Right ventricle myocardium superior (tissue), 1 donor: ENCODE results near the gene SEPHS1. TPM values are rescaled to one million over a fixed set of nuclear protein-coding genes. Genes with fewer than 3 reads are reported as not detected.
"Not testable (repeated sequence)": the region's sequence is repeated elsewhere in the genome, so short reads cannot be mapped to it uniquely, and the experiment has no call there.

Experiments used
- ATAC-seq: fragments of 200-7000 bp; cut with Tn5 transposase; one replicate; pipeline ENCODE4 v1.9.1; 2020; ENCODE audit warnings: mild to moderate bottlenecking; ENCODE audit not compliant: poor library complexity
- DNase-seq: peaks from one replicate; pipeline ENCODE4 v3.0.0-alpha.2; 2020
- intact Hi-C: fragments of 100-400 bp; cut with DNase I; formaldehyde crosslinking; loops from one replicate; pipeline ENCODE4 v1.11.2; 2022
- long read RNA-seq: library from polyadenylated mRNA; unstranded; transcript quantifications from one replicate; pipeline ENCODE4 v2.0.0, GENCODE V29; 2021
- total RNA-seq: library from RNA; stranded (reverse); fragmentation: NEBNext Ultra II Directional; extraction: Animal tissue kit (Norgen Biotek cat#: 25700); gene quantifications from one replicate; pipeline ENCODE4 v1.2.1, GENCODE V29; 2021
- donor health status: DM: no; HTN: yes; CAD: no; lungs with severe emphysema.

The SEPHS1 gene, protein sequence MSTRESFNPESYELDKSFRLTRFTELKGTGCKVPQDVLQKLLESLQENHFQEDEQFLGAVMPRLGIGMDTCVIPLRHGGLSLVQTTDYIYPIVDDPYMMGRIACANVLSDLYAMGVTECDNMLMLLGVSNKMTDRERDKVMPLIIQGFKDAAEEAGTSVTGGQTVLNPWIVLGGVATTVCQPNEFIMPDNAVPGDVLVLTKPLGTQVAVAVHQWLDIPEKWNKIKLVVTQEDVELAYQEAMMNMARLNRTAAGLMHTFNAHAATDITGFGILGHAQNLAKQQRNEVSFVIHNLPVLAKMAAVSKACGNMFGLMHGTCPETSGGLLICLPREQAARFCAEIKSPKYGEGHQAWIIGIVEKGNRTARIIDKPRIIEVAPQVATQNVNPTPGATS
- total RNA-seq: 27.8 TPM
- long read RNA-seq, transcript SEPHS1-201 (9 exons, 3,273 nt): major isoform, 30 of 121 reads
- long read RNA-seq, partial matches to known transcripts: 5 of 121 reads
- long read RNA-seq, other reads (novel, unspliced or antisense): 85 of 121 reads

DNA sequence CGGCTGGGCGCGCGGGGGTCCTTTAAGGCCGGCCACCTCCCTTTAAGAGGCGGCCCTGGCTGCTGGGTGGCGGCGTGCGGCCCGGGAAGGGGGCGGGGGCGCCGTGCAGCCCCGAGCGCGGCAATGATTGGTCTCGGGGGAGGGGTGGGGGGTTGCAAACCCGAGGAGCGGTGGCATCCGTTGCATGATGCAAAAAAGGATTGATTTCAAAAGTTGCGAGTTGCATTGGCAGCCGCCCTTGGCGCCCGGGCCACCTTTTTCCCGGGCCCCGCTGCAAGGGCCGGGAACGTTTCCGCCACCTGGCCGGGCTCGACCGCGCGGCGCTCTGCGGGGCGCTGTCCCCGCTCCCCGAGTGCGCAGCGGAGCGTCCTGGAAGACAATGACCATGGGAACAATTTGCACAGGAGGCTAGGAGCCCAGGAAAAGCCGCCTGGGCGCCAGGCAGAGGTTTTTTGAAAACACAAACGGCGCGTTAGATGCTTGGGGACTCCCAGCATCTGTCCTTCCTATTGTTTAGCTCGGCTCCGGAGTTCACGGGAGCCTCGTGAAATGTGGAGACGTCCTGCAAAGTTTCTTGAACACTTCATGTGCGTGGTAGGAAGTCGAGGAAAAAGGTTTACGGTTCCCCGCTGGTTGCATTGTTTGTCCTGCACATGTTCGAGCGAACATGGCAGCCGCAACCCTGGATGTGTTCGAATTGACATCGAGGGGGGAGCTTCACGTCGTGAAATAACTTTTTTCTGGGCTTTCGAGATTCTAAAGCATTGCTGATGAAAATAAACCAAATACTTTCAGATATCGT, at the start of gene SEPHS1:
TSS of gene SEPHS1 (minus strand) at position 78 of the 802 bp plus-strand sequence. CDS start 3,343 bp downstream, outside the sequence.
- DNase-seq (peak; percentile 82), ATAC-seq (peak; percentile 78)
- intact Hi-C loops: loop anchor here (5.0 kb wide), 1 partner anchor 46 kb away; the partner anchor contains the start of gene PHYH

DNA sequence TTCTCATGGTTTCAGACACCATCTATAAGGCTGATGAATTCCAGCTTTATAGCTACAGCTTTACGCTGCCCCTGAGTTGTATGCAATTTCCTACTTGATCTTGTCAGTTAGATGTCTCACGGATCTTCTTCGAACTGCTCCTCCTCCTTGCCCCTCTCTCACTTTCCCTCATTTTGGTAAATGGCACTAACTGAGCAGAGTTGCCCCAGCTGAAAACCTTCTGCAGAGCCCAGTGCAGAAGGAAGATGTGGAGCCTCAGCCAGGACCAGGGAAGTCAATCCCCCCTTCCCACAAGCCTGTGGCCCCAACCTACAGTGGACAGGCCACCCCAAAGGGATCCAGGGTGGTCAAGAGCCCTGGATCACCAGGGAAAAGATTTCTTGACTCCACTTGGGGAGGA, 49.0 kb upstream of the SEPHS1 start:
- DNase-seq (no peak), ATAC-seq (no peak)
- intact Hi-C loops: no loop called here

- ATAC-seq (no peak), DNase-seq (no peak)
- intact Hi-C loops: no loop called here
These were observed 48.3 kb upstream of the SEPHS1 start for GRCh38 chr10:13396369-13396768.

- intact Hi-C loops: no loop called here
- ATAC-seq: no peak
- no peak for DNase-seq
These were observed 47.4 kb upstream of the SEPHS1 start for GRCh38 chr10:13395540-13395939.

GRCh38 chr10:13393640-13394039, 45.5 kb upstream of the SEPHS1 start:
- intact Hi-C loops: no loop called here
- DNase-seq (no peak), ATAC-seq (no peak)

DNA sequence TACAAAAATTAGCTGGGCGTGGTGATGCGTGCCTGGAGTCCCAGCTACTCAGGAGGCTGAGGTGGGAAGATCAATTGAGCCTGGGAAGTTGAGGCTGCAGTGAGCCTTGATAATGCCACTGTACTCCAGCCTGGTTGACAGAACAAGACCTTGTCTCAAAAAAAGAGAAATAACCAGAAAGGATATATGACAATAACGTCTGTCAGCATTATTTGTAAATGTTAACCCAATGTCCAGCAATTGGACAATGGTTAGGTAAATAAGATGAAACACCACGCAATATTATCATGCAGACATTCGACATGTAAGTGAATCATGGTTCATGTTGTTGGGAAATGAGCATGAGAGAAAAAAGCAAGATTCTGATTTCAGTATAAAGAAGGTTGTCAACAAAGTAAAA, 44.6 kb upstream of the SEPHS1 start:
- ATAC-seq (no peak), DNase-seq (no peak)
- intact Hi-C loops: no loop called here

DNA sequence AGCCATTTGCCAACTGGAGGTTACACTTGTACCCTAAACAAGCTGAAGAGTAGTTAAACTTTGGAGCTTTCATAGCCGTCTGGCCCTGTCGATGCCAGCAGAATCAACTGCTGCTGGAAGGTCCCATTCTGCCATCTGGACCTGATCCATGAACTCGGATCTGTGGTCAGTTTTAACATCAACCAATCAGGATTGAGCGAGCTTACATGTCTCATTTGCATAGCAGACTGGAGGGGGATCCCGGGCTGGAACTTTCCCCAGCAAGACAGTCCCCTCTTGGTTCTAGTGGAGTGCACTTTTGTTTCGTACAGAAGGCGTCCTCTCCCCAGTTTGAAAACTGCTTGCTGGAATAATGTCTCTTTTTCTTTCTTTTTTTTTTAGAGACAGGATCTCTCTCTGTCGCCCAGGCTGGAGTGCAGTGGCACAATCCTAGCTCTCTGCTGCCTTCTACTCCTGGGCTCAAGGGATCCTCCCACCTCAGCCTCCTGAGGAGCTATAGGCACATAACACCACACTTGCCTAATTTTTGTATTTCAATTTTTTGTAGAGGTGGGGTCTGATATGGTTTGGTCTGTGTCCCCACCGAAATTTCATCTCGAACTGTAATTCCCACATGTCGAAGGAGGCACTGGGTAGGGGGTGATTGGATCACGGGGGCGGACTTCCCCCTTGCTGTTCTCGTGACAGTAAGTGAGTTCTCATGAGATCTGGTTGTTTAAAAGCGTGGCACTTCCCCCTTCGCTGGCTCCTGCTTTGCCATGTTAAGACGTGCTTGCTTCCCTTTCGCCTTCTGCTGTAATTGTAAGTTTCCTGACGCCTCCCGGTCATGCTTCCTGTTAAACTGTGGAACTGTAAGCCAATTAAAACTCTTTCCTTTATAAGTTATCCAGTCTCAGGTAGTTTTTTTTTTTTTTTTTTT, 42.8 kb upstream of the SEPHS1 start:
- no peak for ATAC-seq
- intact Hi-C loops: no loop called here
- no peak for DNase-seq

- no peak for DNase-seq
- intact Hi-C loops: no loop called here
These were observed 40.6 kb upstream of the SEPHS1 start for GRCh38 chr10:13388478-13389230.

DNA sequence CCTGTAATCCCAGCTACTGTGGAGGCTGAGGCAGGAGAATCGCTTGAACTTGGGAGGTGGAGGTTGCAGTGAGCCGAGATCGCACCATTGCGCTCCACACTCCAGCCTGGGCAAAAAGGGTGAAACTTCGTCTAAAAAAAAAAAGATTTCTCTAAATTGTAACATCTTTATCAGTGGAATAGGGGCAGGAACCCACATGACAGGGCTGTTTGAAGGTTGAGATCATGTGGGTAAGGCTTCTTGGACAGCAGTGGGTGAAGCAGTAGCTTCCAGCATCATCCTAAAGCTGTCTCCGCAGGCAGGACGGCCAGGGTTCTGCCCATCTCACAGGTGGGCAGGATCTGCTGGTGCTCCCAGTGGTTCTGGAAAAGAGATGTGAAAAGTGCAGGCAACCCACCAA, 37.9 kb upstream of the SEPHS1 start:
- intact Hi-C loops: no loop called here
- ATAC-seq: no peak
- no peak for DNase-seq

More at GRCh38 chr10:13388478-13389230, 40.6 kb upstream of the SEPHS1 start:
- ATAC-seq: no peak

- DNase-seq (no peak), ATAC-seq (no peak)
- intact Hi-C loops: no loop called here
These were observed 35.3 kb upstream of the SEPHS1 start for GRCh38 chr10:13383399-13383761.

GRCh38 chr10:13382703-13383398, 34.8 kb upstream of the SEPHS1 start:
- ATAC-seq (no peak), DNase-seq (no peak)
- intact Hi-C loops: no loop called here

GRCh38 chr10:13379061-13379460, 31.0 kb upstream of the SEPHS1 start:
- intact Hi-C loops, DNase-seq, ATAC-seq: not testable (repeated sequence)

- DNase-seq (no peak), ATAC-seq (no peak)
- intact Hi-C loops: no loop called here
These were observed 28.7 kb upstream of the SEPHS1 start for GRCh38 chr10:13376746-13377145.

DNA sequence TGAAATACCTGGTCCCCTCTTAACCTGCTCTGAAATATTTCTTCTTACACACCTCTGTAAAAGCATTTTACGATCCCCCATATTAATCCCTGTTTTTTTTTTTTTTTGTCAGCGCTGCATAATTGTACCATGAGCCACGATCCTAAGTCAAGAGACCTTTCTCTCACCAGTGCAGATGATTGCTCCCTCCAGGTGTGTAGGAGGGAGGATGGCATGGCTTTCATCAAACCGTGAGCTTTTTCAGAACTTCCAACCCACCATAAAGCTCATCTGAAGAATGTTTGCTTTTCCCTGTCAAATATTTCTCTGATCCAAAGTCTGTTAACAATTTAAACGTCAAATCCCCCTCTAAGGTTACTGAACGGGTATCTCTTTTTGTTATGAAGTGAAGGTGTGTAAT, 28.2 kb upstream of the SEPHS1 start:
- DNase-seq (no peak), ATAC-seq (no peak)
- intact Hi-C loops: no loop called here

DNA sequence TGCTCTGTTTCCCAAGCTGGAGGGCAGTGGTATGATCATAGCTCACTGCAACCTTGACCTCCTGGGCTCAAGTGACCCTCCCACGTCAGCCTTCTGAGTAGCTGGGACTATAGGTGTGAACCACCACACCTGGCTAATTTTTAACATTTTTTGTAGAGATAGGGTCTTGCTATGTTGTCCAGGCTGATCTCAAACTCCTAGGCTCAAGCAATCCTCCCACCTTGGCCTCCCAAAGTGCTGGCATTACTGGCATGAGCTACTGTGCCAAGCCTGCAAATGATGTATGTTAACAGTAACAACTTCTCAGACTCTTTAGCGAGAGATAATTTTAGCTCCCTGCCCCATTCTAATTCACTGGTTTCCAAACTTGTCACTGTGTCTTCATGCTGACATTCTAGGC, 27.7 kb upstream of the SEPHS1 start:
- ATAC-seq (no peak), DNase-seq (no peak)
- intact Hi-C loops: no loop called here

DNA sequence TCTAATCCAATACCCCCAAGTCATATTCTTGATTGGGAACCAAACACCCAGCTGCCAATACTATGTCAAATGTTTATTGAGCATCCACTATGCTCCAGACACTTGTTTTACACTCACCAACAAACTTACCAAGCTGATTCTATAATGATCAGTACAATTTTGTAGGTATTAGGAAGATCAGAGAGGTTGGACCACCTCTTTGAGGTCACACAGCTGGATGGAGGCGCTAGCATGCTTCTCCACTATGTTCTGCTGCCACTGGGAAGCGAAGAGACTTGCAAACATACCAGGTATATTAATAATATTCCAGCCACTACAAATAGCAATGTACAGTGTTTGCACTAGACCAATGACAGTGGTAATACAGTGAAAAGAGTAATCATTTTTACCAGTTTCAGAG, 25.6 kb upstream of the SEPHS1 start:
- ATAC-seq (no peak), DNase-seq (no peak)
- intact Hi-C loops: loop anchor here (5.0 kb wide), 2 partner anchors 69 to 164 kb away; no protein-coding TSS in a partner anchor

DNA sequence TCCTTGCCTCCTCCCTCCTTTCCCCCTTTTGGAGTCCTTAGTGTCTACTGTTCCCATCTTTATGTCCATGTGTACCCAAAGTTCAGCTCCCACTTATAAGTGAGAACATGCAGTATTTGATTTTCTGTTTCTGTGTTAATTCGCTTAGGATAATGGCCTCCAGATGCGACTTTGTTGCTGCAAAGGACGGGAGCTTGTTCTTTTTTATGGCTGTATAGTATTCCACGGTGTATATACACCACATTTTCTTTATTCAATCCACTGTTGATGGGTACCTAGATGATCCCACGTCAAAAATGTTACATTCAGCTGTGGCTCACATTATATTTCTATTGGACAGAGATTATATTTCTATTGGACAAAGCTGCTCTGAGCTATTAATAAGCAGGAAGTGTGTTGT, 24.4 kb upstream of the SEPHS1 start:
- intact Hi-C loops: loop anchor here (5.0 kb wide), 2 partner anchors 70 to 165 kb away; no protein-coding TSS in a partner anchor
- DNase-seq (no peak), ATAC-seq (no peak)
